ENCODE results near the gene IL11RA.
"Not testable (repeated sequence)": the region's sequence is repeated elsewhere in the genome, so short reads cannot be mapped to it uniquely, and the experiment has no call there.

The IL11RA gene

DNA sequence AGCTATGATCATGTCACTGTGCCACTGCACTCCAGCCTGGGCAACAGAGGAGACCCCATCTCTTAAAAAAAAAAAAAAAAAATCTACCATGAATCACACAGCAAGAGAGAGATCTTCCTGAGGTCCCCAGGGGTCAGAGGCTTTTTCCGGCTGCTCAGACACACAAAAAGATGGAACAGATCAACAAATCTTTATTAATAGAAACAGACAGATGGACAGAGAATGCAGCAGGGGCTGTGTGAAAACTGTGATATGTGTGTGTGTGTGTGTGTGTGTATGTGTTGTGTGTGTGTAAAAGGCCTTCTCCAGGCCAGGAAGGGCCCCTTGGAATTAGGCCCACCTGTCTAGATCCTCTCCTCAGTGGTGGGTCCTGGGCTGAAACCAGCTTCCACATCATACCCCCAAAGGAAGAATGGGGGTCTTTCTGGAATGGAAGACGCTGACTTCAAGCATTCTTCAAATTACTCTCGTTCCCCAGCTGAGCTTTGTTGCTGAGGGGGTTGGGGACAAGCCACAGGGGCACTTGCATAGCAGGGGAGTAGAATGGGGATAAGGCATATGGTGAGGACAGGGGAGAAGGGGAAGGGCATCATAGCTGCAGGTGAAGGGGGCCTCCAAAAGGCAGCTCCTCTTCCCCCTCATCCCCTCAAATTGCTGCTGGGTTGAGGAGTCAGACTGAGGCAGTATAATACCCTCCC, 17.3 kb upstream of the IL11RA start:
- Histone ChIP-seq H3K27me3 (ENCODE audit: control insufficient read depth, insufficient read depth, low read length) (peaks cover 19% of the 10 kb centered on the region), H3K4me3 (ENCODE audit: low read length) (no peak overlapping the region), H3K9ac (ENCODE audit: low read length) (no peak overlapping the region), H3K36me3 (ENCODE audit: control insufficient read depth, insufficient read depth, low read length) (no peaks in the 10 kb centered on the region), H3K4me1 (ENCODE audit: control insufficient read depth, insufficient read depth, low read length) (peaks cover 40% of the 10 kb centered on the region), H3K9me3 (ENCODE audit: control insufficient read depth, low read length) (no peaks in the 10 kb centered on the region)

GRCh38 chr9:34635556-34635955, 16.4 kb upstream of the IL11RA start:
- Histone ChIP-seq H3K36me3 (ENCODE audit: control insufficient read depth, insufficient read depth, low read length) (no peaks in the 10 kb centered on the region), H3K9me3 (ENCODE audit: control insufficient read depth, low read length) (no peaks in the 10 kb centered on the region), H3K4me3 (ENCODE audit: low read length) (no peak overlapping the region), H3K9ac (ENCODE audit: low read length) (no peak overlapping the region), H3K4me1 (ENCODE audit: control insufficient read depth, insufficient read depth, low read length) (peaks cover 33% of the 10 kb centered on the region), H3K27me3 (ENCODE audit: control insufficient read depth, insufficient read depth, low read length) (peaks cover 10% of the 10 kb centered on the region)

DNA sequence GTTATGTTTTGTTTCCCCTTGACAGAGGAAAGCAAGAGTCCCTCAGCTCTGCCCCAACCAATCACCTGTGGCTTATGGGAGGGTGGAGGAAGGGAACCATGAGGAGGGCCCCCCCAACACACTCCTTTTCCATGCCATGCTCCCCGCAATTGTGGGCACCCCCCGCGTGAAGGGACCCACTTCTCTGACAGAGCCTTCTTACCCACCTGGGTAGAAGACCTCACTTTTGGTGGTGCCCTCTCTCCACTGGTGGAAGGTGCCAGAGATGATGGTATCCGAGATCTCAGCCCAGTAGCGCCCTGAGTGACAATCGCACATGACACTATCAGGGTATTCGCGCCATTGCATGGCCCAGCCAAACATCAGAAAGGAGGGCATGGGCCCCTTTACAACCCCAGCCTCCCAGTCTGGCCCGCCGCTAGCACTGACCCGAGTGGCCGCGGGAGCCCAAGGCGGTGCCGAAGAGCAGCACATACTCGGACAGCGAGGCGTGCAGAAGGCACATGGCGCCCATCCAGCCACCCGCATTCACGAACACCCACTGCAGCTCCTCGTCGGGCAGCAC, 15.1 kb upstream of the IL11RA start:
- peaks cover 4% of the 10 kb centered on the region for H3K27me3 ChIP-seq (ENCODE audit: control insufficient read depth, insufficient read depth, low read length)
- H3K9me3 ChIP-seq (ENCODE audit: control insufficient read depth, low read length) = no peaks in the 10 kb centered on the region
- H3K4me3 ChIP-seq (ENCODE audit: low read length) = peak overlapping the region; percentile 89
- no peaks in the 10 kb centered on the region for H3K36me3 ChIP-seq (ENCODE audit: control insufficient read depth, insufficient read depth, low read length)
- H3K9ac ChIP-seq (ENCODE audit: low read length) = peak overlapping the region; percentile 99
- H3K4me1 ChIP-seq (ENCODE audit: control insufficient read depth, insufficient read depth, low read length) = peaks cover 26% of the 10 kb centered on the region

- Histone ChIP-seq H3K4me3 (ENCODE audit: low read length) (peak within 1 kb of the TSS; percentile 89), H3K27me3 (ENCODE audit: control insufficient read depth, insufficient read depth, low read length) (no peaks in the 10 kb centered on the region), H3K36me3 (ENCODE audit: control insufficient read depth, insufficient read depth, low read length) (no peaks in the 10 kb centered on the region), H3K4me1 (ENCODE audit: control insufficient read depth, insufficient read depth, low read length) (peaks cover 26% of the 10 kb centered on the region), H3K9ac (ENCODE audit: low read length) (peak within 1 kb of the TSS; percentile 99), H3K9me3 (ENCODE audit: control insufficient read depth, low read length) (no peaks in the 10 kb centered on the region)
These were observed 14.4 kb upstream of the IL11RA start, which contains the start of gene SIGMAR1 for GRCh38 chr9:34637356-34638137. SIGMAR1 (minus strand) TSS chr9:34637787; CDS start chr9:34637697, 90 bp downstream.

GRCh38 chr9:34638138-34638445, 13.9 kb upstream of the IL11RA start:
- Histone ChIP-seq H3K9me3 (ENCODE audit: control insufficient read depth, low read length) (no peaks in the 10 kb centered on the region), H3K4me1 (ENCODE audit: control insufficient read depth, insufficient read depth, low read length) (peaks cover 26% of the 10 kb centered on the region), H3K9ac (ENCODE audit: low read length) (peak overlapping the region; percentile 99), H3K36me3 (ENCODE audit: control insufficient read depth, insufficient read depth, low read length) (no peaks in the 10 kb centered on the region), H3K27me3 (ENCODE audit: control insufficient read depth, insufficient read depth, low read length) (no peaks in the 10 kb centered on the region), H3K4me3 (ENCODE audit: low read length) (peak overlapping the region; percentile 89)

GRCh38 chr9:34639322-34639721, 12.7 kb upstream of the IL11RA start:
- H3K27me3 ChIP-seq (ENCODE audit: control insufficient read depth, insufficient read depth, low read length) = not testable (repeated sequence)

GRCh38 chr9:34642679-34643078, 9.3 kb upstream of the IL11RA start:
- no peak overlapping the region for H3K4me3 ChIP-seq (ENCODE audit: low read length)
- H3K36me3 ChIP-seq (ENCODE audit: control insufficient read depth, insufficient read depth, low read length) = no peaks in the 10 kb centered on the region
- no peaks in the 10 kb centered on the region for H3K27me3 ChIP-seq (ENCODE audit: control insufficient read depth, insufficient read depth, low read length)
- peaks cover 24% of the 10 kb centered on the region for H3K4me1 ChIP-seq (ENCODE audit: control insufficient read depth, insufficient read depth, low read length)
- H3K9ac ChIP-seq (ENCODE audit: low read length) = no peak overlapping the region
- no peaks in the 10 kb centered on the region for H3K9me3 ChIP-seq (ENCODE audit: control insufficient read depth, low read length)

More at GRCh38 chr9:34639322-34639721, 12.7 kb upstream of the IL11RA start:
- not testable (repeated sequence) for H3K9ac ChIP-seq (ENCODE audit: low read length); H3K36me3 ChIP-seq (ENCODE audit: control insufficient read depth, insufficient read depth, low read length); H3K9me3 ChIP-seq (ENCODE audit: control insufficient read depth, low read length); H3K4me3 ChIP-seq (ENCODE audit: low read length)
- H3K4me1 ChIP-seq (ENCODE audit: control insufficient read depth, insufficient read depth, low read length) = peaks cover 26% of the 10 kb centered on the region

DNA sequence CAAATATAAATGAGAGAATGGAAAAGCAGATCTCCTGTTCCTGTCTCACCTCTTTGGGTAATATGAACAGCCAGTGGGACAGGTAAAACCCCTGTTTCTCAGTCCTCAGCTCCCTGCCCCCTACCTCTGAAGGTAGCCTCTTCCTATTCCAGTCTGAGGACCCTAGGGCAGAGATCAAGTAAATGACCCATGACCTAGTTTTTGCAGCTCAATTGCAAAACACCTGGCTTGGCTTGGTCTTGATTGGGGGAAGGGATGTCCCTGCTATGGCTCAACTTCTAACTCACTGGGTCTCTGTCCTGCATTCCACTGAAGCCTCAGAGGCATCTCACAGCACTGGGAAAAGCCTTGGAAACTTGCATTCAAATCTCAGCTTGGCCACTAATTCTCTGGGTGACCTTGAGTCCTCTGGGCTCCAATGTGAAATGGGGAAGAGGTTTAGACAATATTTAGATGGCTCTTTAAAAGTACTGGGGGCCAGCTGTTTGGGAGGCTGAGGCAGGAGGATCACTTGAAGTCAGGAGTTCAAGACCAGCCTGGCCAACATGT, 7.1 kb upstream of the IL11RA start:
- H3K36me3 ChIP-seq (ENCODE audit: control insufficient read depth, insufficient read depth, low read length) = peaks cover 11% of the 10 kb centered on the region
- peaks cover 21% of the 10 kb centered on the region for H3K4me1 ChIP-seq (ENCODE audit: control insufficient read depth, insufficient read depth, low read length)
- H3K4me3 ChIP-seq (ENCODE audit: low read length) = no peak overlapping the region
- H3K9ac ChIP-seq (ENCODE audit: low read length) = no peak overlapping the region
- no peaks in the 10 kb centered on the region for H3K27me3 ChIP-seq (ENCODE audit: control insufficient read depth, insufficient read depth, low read length)
- no peaks in the 10 kb centered on the region for H3K9me3 ChIP-seq (ENCODE audit: control insufficient read depth, low read length)

DNA sequence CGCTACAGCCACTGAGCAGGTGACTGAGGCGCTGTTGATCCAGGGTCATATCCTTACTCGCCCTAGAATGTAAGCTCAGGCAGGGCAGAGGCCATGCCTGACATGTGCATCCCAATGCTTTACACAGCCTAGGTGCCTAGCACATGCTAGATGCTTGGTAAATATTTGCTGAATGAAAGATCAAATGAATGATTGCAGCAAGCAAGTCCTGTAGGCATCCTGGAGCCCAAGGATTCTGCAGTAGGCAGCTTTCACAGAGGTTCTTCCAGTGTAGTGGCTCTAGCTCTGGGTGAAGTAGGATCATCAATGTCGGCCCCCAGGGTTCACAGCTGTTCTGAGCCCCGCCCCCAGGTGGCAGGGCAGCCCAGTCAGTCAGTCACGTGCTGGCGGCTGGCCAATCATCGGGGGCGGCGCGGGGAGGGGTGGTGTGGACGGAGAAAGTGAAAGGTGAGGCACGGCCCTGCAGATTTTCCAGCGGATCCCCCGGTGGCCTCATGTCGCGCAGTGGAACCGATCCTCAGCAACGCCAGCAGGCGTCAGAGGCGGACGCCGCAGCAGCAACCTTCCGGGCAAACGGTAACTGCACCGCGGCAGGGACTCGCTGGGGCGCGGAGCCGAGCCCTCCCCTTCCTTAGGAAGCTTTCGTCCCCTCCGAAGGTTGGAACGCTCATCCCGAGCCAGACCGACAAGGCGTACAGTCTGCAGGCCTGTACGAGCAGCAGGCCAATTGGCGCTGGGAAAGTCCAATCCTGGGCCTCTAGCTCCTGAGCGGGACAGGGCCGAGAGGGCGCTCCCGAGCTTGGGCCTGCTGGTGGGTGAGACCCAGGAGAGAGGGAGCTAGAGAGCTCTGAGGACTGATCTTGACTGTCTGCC, 5.5 kb upstream of the IL11RA start, which contains the start of gene GALT:
Gene GALT, plus strand, starts transcription at position 465 of the 873 bp plus-strand sequence. Its CDS starts 30 bp downstream, at position 495.
- Histone ChIP-seq H3K4me3 (ENCODE audit: low read length) (peak within 1 kb of the TSS; percentile 94), H3K9ac (ENCODE audit: low read length) (peak within 1 kb of the TSS; percentile 73), H3K36me3 (ENCODE audit: control insufficient read depth, insufficient read depth, low read length) (peaks cover 11% of the 10 kb centered on the region), H3K4me1 (ENCODE audit: control insufficient read depth, insufficient read depth, low read length) (peaks cover 27% of the 10 kb centered on the region), H3K27me3 (ENCODE audit: control insufficient read depth, insufficient read depth, low read length) (no peaks in the 10 kb centered on the region), H3K9me3 (ENCODE audit: control insufficient read depth, low read length) (no peaks in the 10 kb centered on the region)

GRCh38 chr9:34647084-34647403, 4.9 kb upstream of the IL11RA start:
- Histone ChIP-seq H3K9me3 (ENCODE audit: control insufficient read depth, low read length) (no peaks in the 10 kb centered on the region), H3K27me3 (ENCODE audit: control insufficient read depth, insufficient read depth, low read length) (no peaks in the 10 kb centered on the region), H3K9ac (ENCODE audit: low read length) (peak overlapping the region; percentile 73), H3K36me3 (ENCODE audit: control insufficient read depth, insufficient read depth, low read length) (peaks cover 11% of the 10 kb centered on the region), H3K4me1 (ENCODE audit: control insufficient read depth, insufficient read depth, low read length) (peaks cover 33% of the 10 kb centered on the region), H3K4me3 (ENCODE audit: low read length) (peak overlapping the region; percentile 94)

- Histone ChIP-seq H3K27me3 (ENCODE audit: control insufficient read depth, insufficient read depth, low read length) (no peaks in the 10 kb centered on the region), H3K4me3 (ENCODE audit: low read length) (peak overlapping the region; percentile 94), H3K36me3 (ENCODE audit: control insufficient read depth, insufficient read depth, low read length) (peaks cover 11% of the 10 kb centered on the region), H3K4me1 (ENCODE audit: control insufficient read depth, insufficient read depth, low read length) (peaks cover 39% of the 10 kb centered on the region), H3K9me3 (ENCODE audit: control insufficient read depth, low read length) (no peaks in the 10 kb centered on the region), H3K9ac (ENCODE audit: low read length) (peak overlapping the region; percentile 73)
These were observed 4.3 kb upstream of the IL11RA start for GRCh38 chr9:34647651-34648050.

All from mucosa of stomach (tissue), 1 donor.